VCaP (cell line): ENCODE data around the gene AFAP1.

ENCODE experiments used
- H3K27ac ChIP-seq: fragments of 450-650 bp; 2 replicates; pipeline ENCODE4 v1.5.1; 2017
- TF ChIP-seq, protein P1 (sequence below): fragments of 450-650 bp; conservative IDR thresholded peaks from 2 replicates; pipeline ENCODE4 v1.5.1; 2017; ENCODE audit warnings: mild to moderate bottlenecking, moderate library complexity

AFAP1 gene

GRCh38 chr4:7821245-7822136 lies 118.2 kb downstream of the AFAP1 start:
- no peak overlapping the region for H3K27ac ChIP-seq
- TF ChIP-seq, protein P1, sequence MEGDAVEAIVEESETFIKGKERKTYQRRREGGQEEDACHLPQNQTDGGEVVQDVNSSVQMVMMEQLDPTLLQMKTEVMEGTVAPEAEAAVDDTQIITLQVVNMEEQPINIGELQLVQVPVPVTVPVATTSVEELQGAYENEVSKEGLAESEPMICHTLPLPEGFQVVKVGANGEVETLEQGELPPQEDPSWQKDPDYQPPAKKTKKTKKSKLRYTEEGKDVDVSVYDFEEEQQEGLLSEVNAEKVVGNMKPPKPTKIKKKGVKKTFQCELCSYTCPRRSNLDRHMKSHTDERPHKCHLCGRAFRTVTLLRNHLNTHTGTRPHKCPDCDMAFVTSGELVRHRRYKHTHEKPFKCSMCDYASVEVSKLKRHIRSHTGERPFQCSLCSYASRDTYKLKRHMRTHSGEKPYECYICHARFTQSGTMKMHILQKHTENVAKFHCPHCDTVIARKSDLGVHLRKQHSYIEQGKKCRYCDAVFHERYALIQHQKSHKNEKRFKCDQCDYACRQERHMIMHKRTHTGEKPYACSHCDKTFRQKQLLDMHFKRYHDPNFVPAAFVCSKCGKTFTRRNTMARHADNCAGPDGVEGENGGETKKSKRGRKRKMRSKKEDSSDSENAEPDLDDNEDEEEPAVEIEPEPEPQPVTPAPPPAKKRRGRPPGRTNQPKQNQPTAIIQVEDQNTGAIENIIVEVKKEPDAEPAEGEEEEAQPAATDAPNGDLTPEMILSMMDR: no peak

DNA sequence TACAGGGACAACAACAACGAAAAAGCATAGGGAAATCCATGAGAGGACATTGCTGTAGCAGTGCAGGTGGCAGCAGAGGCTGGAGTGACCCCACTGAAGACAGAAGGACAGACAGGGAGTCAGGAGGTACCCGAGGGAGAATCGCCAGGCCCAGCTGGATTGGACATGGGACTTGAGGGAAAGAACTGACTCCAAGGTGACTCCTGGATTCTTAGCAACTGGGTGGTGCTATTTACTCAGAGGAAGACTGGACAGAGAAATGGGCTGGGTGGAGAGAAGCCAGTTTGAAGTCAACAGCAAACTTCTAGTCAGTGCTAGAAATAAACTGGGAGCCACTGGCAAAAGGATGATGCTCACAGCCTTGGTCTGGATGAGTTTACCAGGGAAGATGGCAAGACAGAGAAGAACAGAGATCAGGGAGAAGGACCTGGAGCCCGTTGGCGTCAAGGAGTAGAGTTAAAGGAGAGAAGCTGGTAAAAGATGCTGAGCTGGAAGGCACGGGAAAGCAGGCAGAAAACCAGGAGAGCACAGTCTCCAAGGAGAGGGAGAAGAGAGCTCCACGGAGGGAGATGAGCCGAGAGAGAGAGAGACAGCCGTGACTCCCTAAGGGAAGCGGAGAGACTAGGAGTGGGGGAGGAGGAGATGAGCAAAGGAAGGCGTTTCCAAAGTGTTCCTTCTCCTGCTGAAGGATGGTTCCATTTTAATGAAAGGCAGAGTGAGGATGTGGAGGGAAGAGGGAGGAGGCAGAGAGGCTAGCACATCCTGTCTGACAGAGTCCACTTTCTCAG lies 119.4 kb downstream of the AFAP1 start:
- no peak overlapping the region for H3K27ac ChIP-seq
- TF ChIP-seq, protein P1: no peak

GRCh38 chr4:7819446-7819845 lies 120.2 kb downstream of the AFAP1 start:
- TF ChIP-seq, protein P1: no peak
- H3K27ac ChIP-seq: no peak overlapping the region

DNA sequence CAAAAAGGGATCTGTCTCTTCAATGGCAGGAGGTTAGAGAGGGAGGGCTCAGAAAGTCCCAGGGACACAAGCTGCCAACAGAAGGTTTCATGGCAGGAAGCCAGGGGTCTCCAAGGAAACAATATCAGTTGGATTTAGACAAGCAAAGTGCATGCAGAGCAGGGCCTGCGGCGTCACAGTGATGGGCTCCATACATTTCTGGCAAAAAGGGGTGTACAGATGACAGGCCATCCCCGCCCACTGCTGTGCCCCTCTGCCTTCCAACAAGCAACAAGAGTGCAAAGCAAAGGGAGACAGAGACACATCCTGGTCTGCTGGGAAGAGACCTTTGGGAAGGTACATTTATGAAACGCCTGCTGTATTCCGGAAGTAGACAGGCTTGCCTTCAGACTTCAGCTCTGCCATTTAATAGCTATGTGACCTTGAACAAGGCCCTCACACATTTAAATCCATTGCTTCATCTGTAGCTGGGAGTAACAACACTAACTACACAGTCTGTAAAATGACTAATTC lies 121.2 kb downstream of the AFAP1 start:
- H3K27ac ChIP-seq: no peak overlapping the region

GRCh38 chr4:7817877-7818398 lies 121.7 kb downstream of the AFAP1 start:
- TF ChIP-seq, protein P1: no peak
- no peak overlapping the region for H3K27ac ChIP-seq

More for the DNA sequence above, 121.2 kb downstream of the AFAP1 start:
- TF ChIP-seq, protein P1: no peak

GRCh38 chr4:7816771-7817170 lies 122.9 kb downstream of the AFAP1 start:
- TF ChIP-seq, protein P1: no peak
- H3K27ac ChIP-seq: no peak overlapping the region

- TF ChIP-seq, protein P1: no peak
- H3K27ac ChIP-seq: no peak overlapping the region
These were observed 123.7 kb downstream of the AFAP1 start for GRCh38 chr4:7815981-7816380.
